HepG2 (cell line): Measurements from ENCODE around the gene VMA21. TPM values are rescaled to one million over a fixed set of nuclear protein-coding genes. Genes with fewer than 3 reads are reported as not detected.
A peak's percentile ranks its signal among the peaks of the same experiment; 100 is the strongest.

Experiments used
- ATAC-seq: fragments of 200-7000 bp; cut with Tn5 transposase; 3 replicates; pipeline ENCODE4 v1.9.1; 2020; ENCODE audit warnings: mild to moderate bottlenecking, moderate library complexity
- BruUV-seq: library from RNA; stranded (reverse); fragments of 400-500 nt; replicated peaks from 2 replicates; lab custom pipeline; 2021; lab: Mats Ljungman, UMichigan
- CTCF ChIA-PET: fragments of 300-600 bp; formaldehyde crosslinking; extraction: SDS; loops from one replicate; lab custom pipeline; 2021; ENCODE audit warnings: low total read pairs, inconsistent platforms, low intra/inter-chr PET ratio; lab: Yijun Ruan, JAX
- POLR2A ChIA-PET: fragments of 350-600 bp; sonication (Branson Sonifier 250); formaldehyde crosslinking; loops from one replicate; lab custom pipeline; 2020; ENCODE audit warnings: antibody characterized with exemption, inconsistent platforms; lab: Yijun Ruan, JAX
- DNase-seq: peaks from one replicate; pipeline ENCODE4 v3.0.0-alpha.2; 2015; ENCODE audit warnings: low spot score
- FAIRE-seq: peaks from 3 replicates; lab custom pipeline; 2011; peaks lifted over from hg19 to GRCh38; lab: Jason Lieb, UNC
- H2AFZ ChIP-seq: one replicate; pipeline ENCODE4 v1.6.1; 2011; ENCODE audit warnings: low read length, inconsistent platforms
- H3K27ac ChIP-seq: fragments of 300-600 bp; 3 replicates; pipeline ENCODE4 v1.8.0; 2011; ENCODE audit warnings: mixed run types, mild to moderate bottlenecking, mixed read lengths, low read length, inconsistent platforms; ENCODE audit not compliant: insufficient read depth; ENCODE audit errors: extremely low read length
- H3K27me3 ChIP-seq, 2 experiments: fragments of 200-600 bp in 1 of 2; 2 replicates in 1 of 2; 3 replicates in 1 of 2; pipeline versions ENCODE4 v1.6.0 to v1.8.0; 2011; ENCODE audit warnings: low read length in 2 of 2, mild to moderate bottlenecking in 2 of 2, moderate library complexity in 2 of 2, inconsistent platforms in 1 of 2; ENCODE audit not compliant: insufficient read depth in 2 of 2, control insufficient read depth in 1 of 2
- H3K36me3 ChIP-seq, 2 experiments: fragments of 200-600 bp in 1 of 2; replicated peaks in 1 of 2; 2 replicates in 1 of 2; 3 replicates in 1 of 2; pipeline versions ENCODE4 v1.5.1 to v1.8.0; 2011; ENCODE audit warnings: low read length in 2 of 2, inconsistent platforms in 1 of 2; ENCODE audit not compliant: insufficient read depth in 2 of 2, control insufficient read depth in 1 of 2
- H3K4me1 ChIP-seq: 2 replicates; pipeline ENCODE4 v1.5.1; 2012; ENCODE audit warnings: low read length, inconsistent platforms; ENCODE audit not compliant: insufficient read depth
- H3K4me2 ChIP-seq: 2 replicates; pipeline ENCODE4 v1.6.0; 2011; ENCODE audit warnings: low read depth, low read length, inconsistent platforms
- H3K4me3 ChIP-seq, 3 experiments: fragments of 200-600 bp in 1 of 3; sonication (generic), shearing (Covaris generic) in 1 of 3; replicated peaks in 1 of 3; 2 replicates each; pipeline ENCODE4 v1.5.1; 2011 to 2016; ENCODE audit warnings: low read length in 3 of 3, inconsistent platforms in 2 of 3, low read depth in 2 of 3, mild to moderate bottlenecking in 2 of 3, control low read depth in 1 of 3, mixed read lengths in 1 of 3; ENCODE audit not compliant: insufficient read depth in 1 of 3
- H3K79me2 ChIP-seq: one replicate; pipeline ENCODE4 v1.6.1; 2011; ENCODE audit warnings: low read length, inconsistent platforms; ENCODE audit not compliant: insufficient read depth
- H3K9ac ChIP-seq: 2 replicates; pipeline ENCODE4 v1.6.0; 2011; ENCODE audit warnings: mild to moderate bottlenecking, low read depth, low read length, inconsistent platforms; ENCODE audit not compliant: insufficient read depth
- H3K9me3 ChIP-seq: 2 replicates; pipeline ENCODE4 v1.5.1; 2012; ENCODE audit warnings: mild to moderate bottlenecking, low read length
- H4K20me1 ChIP-seq: 2 replicates; pipeline ENCODE4 v1.6.0; 2011; ENCODE audit warnings: inconsistent platforms, mild to moderate bottlenecking, low read length, moderate library complexity; ENCODE audit not compliant: insufficient read depth
- FOXP1 ChIP-seq, 2 experiments: fragments of 450-650 bp in 1 of 2; IDR thresholded peaks; 2 replicates each; pipeline ENCODE4 v1.6.1; 2017 to 2018; ENCODE audit warnings: antibody characterized with exemption in 1 of 2
- HNF1B ChIP-seq: sonication (generic); formaldehyde crosslinking; IDR thresholded peaks from 2 replicates; pipeline ENCODE4 v1.5.1; 2020; ENCODE audit warnings: mild to moderate bottlenecking, moderate library complexity, missing genetic modification reagents
- MNT ChIP-seq: fragments of 450-650 bp; IDR thresholded peaks from 2 replicates; pipeline ENCODE4 v1.6.1; 2016
- NKX3-1 ChIP-seq: sonication (generic); formaldehyde crosslinking; IDR thresholded peaks from 2 replicates; pipeline ENCODE4 v1.5.0; 2020; ENCODE audit warnings: missing genetic modification reagents
- RNF2 ChIP-seq: fragments of 450-650 bp; conservative IDR thresholded peaks from 2 replicates; pipeline ENCODE4 v1.6.1; 2016; ENCODE audit warnings: low read depth
- SNAPC5 ChIP-seq: sonication (generic); formaldehyde crosslinking; IDR thresholded peaks from 2 replicates; pipeline ENCODE4 v1.8.1; 2023; ENCODE audit warnings: mild to moderate bottlenecking, missing genetic modification reagents, borderline replicate concordance
- ZNF256 ChIP-seq: sonication (generic); formaldehyde crosslinking; conservative IDR thresholded peaks from 2 replicates; pipeline ENCODE4 v1.4.0; 2020; ENCODE audit warnings: missing genetic modification reagents
- ZNF260 ChIP-seq: sonication (generic); formaldehyde crosslinking; IDR thresholded peaks from 2 replicates; pipeline ENCODE4 v1.4.0; 2020; ENCODE audit warnings: missing genetic modification reagents, low read depth, mild to moderate bottlenecking, borderline replicate concordance
- ZNF574 ChIP-seq: sonication (generic); formaldehyde crosslinking; IDR thresholded peaks from 2 replicates; pipeline ENCODE4 v1.4.0; 2020; ENCODE audit warnings: missing genetic modification reagents
- ZNF597 ChIP-seq: sonication (generic); formaldehyde crosslinking; IDR thresholded peaks from 2 replicates; pipeline ENCODE4 v1.5.0; 2020; ENCODE audit warnings: missing genetic modification reagents
- WGBS: methylation state at CpG from one replicate; pipeline ENCODE4 v1.1.6; 2017; ENCODE audit warnings: low lambda C conversion rate; 5-methylcytosine and 5-hydroxymethylcytosine counted together
- in situ Hi-C: cut with HindIII; loops from 2 replicates; pipeline ENCODE4 v1.10.0; 2017; ENCODE audit warnings: low pct_unique_long_range_greater_than_20kb; ENCODE audit not compliant: extremely low pct_ligation_motif_present
- intact Hi-C: fragments of 100-400 bp; cut with micrococcal nuclease; formaldehyde crosslinking; loops from one replicate; pipeline ENCODE4 v1.10.0; 2022; ENCODE audit not compliant: unreplicated experiment
- polyA plus RNA-seq, 8 experiments: library from polyadenylated mRNA; depleted of rRNA in 3 of 8; stranded (reverse) in 7 of 8; unstranded in 1 of 8; fragments of >200 nt; fragmentation: Illumina TruSeq in 4 of 8; extraction: Trizol in 4 of 8; gene quantifications; 2 replicates each; pipeline versions ENCODE4 v1.2.1 to v1.2.3, GENCODE V29; 2011 to 2016; ENCODE audit warnings: low read depth in 4 of 8, missing spikeins in 1 of 8, mixed read lengths in 1 of 8; ENCODE audit not compliant: insufficient read depth in 1 of 8
- total RNA-seq, 5 experiments: library from RNA; depleted of rRNA; stranded (reverse); fragments of >200 nt; fragmentation: Illumina TruSeq; extraction: Trizol; gene quantifications; 2 replicates each; pipeline ENCODE4 v1.2.3, GENCODE V29; 2016; ENCODE audit warnings: low read depth in 1 of 5

VMA21 gene
- total and polyA plus RNA-seq, 2 of the 13 experiments (the other 11 are each of a cell fraction or from before 2014, with no cell fraction given), result 20.9 to 42.4 TPM

- Histone ChIP-seq H3K9me3 (no peaks in the 10 kb centered on the region), H3K4me2 (peak overlapping the region; percentile 67), H3K36me3 (no peaks in the 10 kb centered on the region), H4K20me1 (0 out of 2 replicates have a peak, but pooled peaks cover 3% of the 10 kb centered on the region), H3K9ac (peak overlapping the region; percentile 92), H3K27ac (peak overlapping the region; percentile 96), H3K4me3 (peak overlapping the region; percentile 63 to 87 (median 79))
- CTCF ChIA-PET, result no interaction called here
- TSS peak; percentile 53 for BruUV-seq
- intact Hi-C loops, result no loop called here
- POLR2A ChIA-PET, result interaction anchor here (1.0 to 2.8 kb wide), 6 partner anchors 10 to 1458 kb away, joined by 3 to 12 read pairs (median 3); no protein-coding TSS in a partner anchor
- DNase-seq (no peak), FAIRE-seq (no peak)
- in situ Hi-C loops, result no loop called here
- 0% methylated on average over 2 of the region's 2 CpGs for WGBS
- TF ChIP-seq HNF1B (CRISPR knock-in tag), result no peak
- no peak for TF ChIP-seq ZNF597 (CRISPR knock-in tag)
- TF ChIP-seq, all 625 proteins: peak for 0
- peaks cover 53% of the 10 kb centered on the region for H3K79me2 ChIP-seq
- peaks cover 36% of the 10 kb centered on the region for H3K4me1 ChIP-seq
- peak; percentile 42 for ATAC-seq
- no peak overlapping the region for H2AFZ ChIP-seq
- no peaks in the 10 kb centered on the region; a peak in 1 of 5 replicates for H3K27me3 ChIP-seq
Measured at GRCh38 chrX:151397741-151398070, 700 bp downstream of the VMA21 start.

GRCh38 chrX:151398346-151398745 lies 1.3 kb downstream of the VMA21 start:
- BruUV-seq, result no TSS peak
- no peak for DNase-seq
- intact Hi-C loops, result no loop called here
- Histone ChIP-seq H2AFZ (no peak overlapping the region), H3K9ac (peak overlapping the region; percentile 92; the same call in 1 of the 2 replicates), H4K20me1 (0 out of 2 replicates have a peak, but pooled peaks cover 7% of the 10 kb centered on the region), H3K36me3 (no peaks in the 10 kb centered on the region), H3K4me3 (peak overlapping the region; percentile 63 to 87 (median 79); a peak in 5 of 6 replicates), H3K4me2 (peak overlapping the region; percentile 67), H3K9me3 (no peaks in the 10 kb centered on the region), H3K27ac (no peak overlapping the region), H3K79me2 (peaks cover 59% of the 10 kb centered on the region), H3K27me3 (no peaks in the 10 kb centered on the region; a peak in 1 of 5 replicates), H3K4me1 (peaks cover 36% of the 10 kb centered on the region)
- in situ Hi-C loops, result no loop called here
- POLR2A ChIA-PET, result interaction anchor here (2.8 kb wide), 1 partner anchor 139 kb away, joined by 12 read pairs; no protein-coding TSS in a partner anchor
- FAIRE-seq, result no peak
- CTCF ChIA-PET, result no interaction called here
- 43% methylated on average over 3 of the region's 3 CpGs for WGBS
- ATAC-seq, result no peak
- no peak for TF ChIP-seq MNT
- TF ChIP-seq RNF2, result no peak
- TF ChIP-seq ZNF256 (CRISPR knock-in tag), result no peak
- TF ChIP-seq FOXP1 (IDR thresholded peaks at IDR 0.05), result no peak
- no peak for TF ChIP-seq FOXP1 (CRISPR knock-in tag; IDR thresholded peaks at IDR 0.05)
- no peak for TF ChIP-seq SNAPC5 (CRISPR knock-in tag)
- no peak for TF ChIP-seq NKX3-1 (CRISPR knock-in tag)
- no peak for TF ChIP-seq ZNF574 (CRISPR knock-in tag)
- no peak for TF ChIP-seq ZNF260 (CRISPR knock-in tag)
